ENCODE data around the gene C12orf76.
A peak's percentile ranks its signal among the peaks of the same experiment; 100 is the strongest.
"Not testable (repeated sequence)": the region's sequence is repeated elsewhere in the genome, so short reads cannot be mapped to it uniquely, and the experiment has no call there.

Gene C12orf76, protein sequence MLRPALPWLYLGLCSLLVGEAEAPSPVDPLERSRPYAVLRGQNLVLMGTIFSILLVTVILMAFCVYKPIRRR

GRCh38 chr12:110048242-110049027 is at the start of gene C12orf76:
Gene C12orf76, minus strand, starts transcription at chr12:110048522. Its CDS starts 27 bp downstream, at chr12:110048495.
- peak; percentile 99 for DNase-seq

DNA sequence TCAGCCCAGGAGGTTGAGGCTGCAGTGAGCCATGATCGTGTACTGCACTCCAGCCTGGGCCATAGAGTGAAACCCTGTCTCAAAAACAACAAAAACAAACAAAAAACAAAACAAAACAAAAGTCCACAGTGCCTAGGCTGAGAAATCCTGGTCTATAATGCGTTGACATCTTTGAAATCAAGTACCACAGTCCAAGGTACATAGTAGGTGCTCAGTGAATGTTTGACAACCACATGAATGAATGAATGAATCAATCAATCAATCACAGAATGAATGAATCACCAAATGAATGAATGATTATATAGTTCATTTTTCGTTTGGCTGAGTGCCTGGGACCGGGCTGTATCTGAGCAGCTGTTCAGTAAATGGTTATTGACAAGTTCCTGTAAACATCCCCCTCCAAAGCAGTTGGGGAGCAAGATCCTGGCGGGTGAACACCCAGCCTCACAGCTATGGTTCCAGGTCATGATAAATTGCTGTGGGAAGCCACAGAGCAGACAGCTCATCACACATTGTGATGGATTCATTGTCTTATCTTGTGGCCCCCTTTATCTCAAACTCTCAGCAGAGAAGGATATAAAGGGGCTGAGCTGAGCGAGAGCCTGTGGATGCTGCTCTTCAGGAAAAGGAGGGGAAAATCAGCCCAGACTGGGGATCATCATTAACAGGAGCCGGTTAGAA is 45.4 kb upstream of the C12orf76 start:
- DNase-seq, result no peak

DNA sequence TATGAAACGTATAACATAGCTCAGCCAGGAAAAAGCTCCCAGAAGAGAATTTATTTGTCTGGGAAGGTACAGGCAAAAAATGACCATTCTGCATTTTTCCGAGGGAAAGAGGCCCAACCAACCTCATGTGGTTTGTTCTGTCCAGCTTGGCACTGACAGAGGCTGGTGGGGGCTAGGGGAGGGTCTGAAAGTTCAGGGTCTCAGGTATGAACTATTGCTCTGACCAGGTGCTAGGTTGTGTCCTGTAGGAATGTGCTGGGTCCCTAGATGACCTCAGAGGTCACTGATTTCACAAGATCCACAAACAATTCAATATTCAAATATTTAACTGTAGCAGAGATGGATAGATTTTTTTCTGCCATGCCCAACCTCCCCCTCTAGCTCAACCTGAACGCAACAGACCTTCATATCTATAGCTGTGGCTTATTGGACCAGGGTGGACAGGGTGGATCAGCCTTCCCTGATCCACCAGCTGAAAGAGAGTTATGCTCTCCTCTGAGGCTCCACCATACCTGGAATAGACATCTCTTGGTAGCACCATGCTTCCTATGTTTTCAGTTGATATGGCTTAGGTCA is 42.9 kb upstream of the C12orf76 start:
- DNase-seq, result no peak

DNA sequence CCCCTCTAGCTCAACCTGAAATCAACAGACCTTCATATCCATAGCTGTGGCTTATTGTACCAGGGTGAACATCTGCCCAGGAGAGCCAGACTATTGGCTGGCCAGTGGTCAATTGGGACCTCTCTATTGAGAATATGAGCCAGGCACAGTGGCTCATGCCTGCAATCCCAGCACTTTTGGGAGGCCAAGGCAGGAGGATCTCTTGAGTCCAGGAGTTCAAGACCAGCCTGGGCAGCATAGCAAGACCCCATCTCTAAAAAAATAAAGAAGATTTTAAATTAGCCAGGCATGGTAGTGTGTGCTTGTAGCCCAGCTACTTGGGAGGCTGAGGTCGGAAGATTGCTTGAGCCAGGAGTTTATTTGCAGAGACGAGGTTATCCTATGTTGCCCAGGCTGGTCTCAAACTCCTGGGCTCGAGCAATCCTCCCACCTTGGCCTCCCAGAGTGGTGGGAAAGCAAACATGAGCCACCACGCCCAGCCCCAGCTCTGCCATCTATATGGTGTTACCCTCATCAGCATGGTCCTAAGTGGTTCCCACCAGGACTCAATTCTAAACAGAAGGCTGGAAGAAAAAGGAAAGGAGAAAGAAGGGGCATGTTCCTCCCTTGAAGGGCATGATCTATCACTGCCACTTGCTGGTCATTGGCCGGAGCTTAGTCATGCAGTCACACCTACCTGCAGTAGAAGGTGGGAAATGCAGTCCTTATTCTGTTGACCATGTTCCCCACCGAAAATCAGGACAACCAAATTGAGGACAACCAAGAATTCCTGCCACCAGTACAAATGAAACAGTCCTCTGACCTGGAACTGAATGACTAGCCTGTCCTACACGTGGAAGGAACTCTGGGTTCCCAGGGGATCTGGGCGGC is 42.2 kb upstream of the C12orf76 start:
- no peak for DNase-seq

- peak; percentile 49 to 59 for DNase-seq
Observed at GRCh38 chr12:110088936-110089335, 40.6 kb upstream of the C12orf76 start.

DNA sequence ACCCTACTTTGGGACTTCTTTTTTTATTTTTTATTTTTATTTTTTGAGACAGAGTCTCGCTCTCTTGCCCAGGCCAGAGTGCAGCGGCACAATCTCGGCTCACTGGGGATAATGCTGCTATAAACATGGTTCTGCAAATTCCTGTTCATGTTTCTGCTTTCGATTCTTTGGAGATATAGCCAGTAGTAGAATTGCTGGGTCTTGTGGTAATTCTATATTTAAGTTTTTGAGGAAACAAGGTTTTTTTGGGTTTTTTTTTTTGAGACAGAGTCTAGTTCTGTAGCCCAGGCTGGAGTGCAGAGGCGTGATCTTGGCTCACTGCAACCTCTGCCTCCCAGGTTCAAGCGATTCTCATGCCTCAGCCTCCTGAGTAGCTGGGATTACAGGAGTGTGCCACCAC is 39.9 kb upstream of the C12orf76 start:
- DNase-seq, result peak; percentile 12 to 13

- DNase-seq, result no peak
Observed at GRCh38 chr12:110084314-110085015, 36.1 kb upstream of the C12orf76 start.

- DNase-seq, result no peak
Observed at GRCh38 chr12:110080410-110080809, 32.1 kb upstream of the C12orf76 start.

GRCh38 chr12:110079477-110080400 is 31.4 kb upstream of the C12orf76 start:
- DNase-seq, result peak; percentile 55 to 56

GRCh38 chr12:110077800-110078199 is 29.5 kb upstream of the C12orf76 start:
- DNase-seq, result no peak

DNA sequence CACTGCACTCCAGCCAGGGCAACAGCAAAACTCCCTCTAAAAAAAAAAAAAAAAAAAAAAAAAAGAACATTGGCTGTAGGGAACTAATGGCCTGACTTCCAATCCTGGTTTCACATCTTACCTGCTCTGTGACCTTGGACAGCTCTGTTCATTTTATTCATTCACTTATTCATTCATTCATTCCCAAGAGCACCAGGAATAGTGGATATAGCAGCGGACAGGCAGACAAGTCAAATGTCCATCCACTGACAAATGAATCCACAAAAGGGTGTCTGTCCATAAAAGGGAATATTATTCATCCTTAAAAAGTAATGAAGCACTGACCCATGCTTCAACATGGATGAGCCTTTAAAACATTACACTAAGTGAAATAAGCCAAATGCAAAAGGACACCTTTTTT is 27.6 kb upstream of the C12orf76 start:
- DNase-seq, result no peak

- DNase-seq, result no peak
Observed at GRCh38 chr12:110074089-110074488, 25.8 kb upstream of the C12orf76 start.

DNA sequence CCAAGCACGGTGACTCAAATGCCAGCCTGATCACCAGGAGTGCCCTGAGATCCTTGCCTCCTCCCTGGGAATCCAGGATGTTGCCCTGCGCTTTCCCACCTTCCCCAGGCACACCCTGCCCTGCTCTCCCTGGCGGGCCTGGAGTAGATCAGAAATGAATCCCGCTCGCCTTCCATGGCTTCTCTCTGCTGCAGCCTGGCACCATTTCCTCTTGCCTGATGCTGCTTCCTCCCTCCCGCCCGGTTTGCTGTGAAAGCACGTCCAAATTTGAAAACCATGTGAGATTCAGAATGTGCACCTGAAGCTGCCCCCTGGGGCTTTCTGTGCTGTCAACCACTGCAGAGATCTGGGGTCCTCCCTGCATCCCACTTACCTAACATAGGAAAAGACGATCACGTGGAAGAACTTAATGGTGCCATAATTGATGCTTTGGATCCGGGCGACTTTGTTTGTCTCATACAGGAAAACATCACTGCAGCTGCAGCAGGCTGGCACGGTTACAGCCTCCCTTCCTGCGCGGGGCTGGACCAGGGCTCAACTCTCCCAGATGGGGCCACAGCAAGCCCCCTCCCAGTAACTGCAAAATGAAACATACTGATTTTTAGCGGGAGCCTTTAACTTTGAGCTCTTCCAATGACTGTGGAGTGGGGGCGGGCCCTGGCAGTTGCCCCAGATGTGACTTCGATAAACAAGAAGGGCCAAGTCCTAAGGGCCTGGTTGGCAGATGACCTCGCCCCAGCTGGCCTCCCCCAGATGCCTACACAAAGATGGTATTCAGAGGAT is 24.9 kb upstream of the C12orf76 start:
- DNase-seq, result no peak

DNA sequence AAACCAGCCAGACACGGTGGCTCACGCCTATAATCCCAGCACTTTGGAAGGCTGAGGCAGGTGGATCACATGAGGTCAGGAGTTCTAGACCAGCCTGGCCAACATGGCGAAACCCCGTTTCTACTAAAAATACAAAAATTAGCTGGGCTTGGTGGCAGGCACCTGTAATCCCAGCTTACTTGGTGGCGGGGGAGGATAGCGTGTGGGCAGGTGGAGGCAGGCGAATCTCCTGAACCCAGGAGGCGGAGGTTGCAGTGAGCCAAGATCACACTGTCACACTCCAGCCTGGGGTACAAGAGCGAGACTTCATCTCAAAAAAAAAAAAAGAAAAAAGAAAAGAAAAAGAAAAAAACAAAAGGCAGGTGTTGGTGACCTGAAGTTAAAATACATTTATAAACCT is 24.3 kb upstream of the C12orf76 start:
- not testable (repeated sequence) for DNase-seq

- no peak for DNase-seq
Observed at GRCh38 chr12:110071967-110072366, 23.6 kb upstream of the C12orf76 start.

DNA sequence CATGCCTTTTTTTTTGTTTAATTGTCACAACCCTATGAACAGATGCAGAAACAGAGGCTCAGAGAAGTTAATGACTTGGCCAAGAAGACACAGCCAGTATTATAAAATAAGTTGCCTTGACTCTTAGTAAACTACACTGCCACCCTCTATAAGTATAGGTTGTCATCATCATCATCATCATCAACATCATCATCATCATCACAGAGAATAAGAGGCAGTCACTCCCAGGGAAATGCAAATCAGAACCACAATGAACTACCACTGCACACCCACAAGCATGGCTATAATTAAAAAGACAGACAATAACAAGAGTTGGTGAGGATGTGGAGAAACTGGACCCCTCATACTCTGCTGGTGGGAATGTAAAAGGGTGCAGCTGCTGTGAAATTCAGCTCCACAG is 23.2 kb upstream of the C12orf76 start:
- DNase-seq, result no peak

DNA sequence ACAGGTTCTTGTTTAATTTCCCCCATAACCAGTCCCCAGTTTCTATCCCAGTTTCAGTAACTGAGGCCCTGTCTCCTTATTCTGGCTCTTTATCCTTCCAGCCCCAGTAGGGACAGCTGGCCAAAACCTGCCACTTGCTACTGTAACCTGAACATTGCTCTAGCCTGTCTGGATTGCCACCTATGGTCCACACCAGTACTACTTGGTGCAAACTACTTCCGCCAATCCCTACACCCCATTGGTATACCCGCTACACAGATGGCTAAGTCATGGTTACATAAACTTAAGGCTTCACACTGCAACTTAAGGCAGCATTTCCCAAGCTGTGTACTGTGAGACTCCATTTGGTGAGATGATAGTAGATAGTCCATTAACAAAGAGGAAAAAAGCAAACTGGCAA is 20.3 kb upstream of the C12orf76 start:
- DNase-seq, result no peak

GRCh38 chr12:110068115-110068514 is 19.8 kb upstream of the C12orf76 start:
- not testable (repeated sequence) for DNase-seq

- no peak for DNase-seq
Observed at GRCh38 chr12:110067531-110067930, 19.2 kb upstream of the C12orf76 start.

- DNase-seq, result no peak
Observed at GRCh38 chr12:110065540-110065939, 17.2 kb upstream of the C12orf76 start.

Measured in Kasumi-1 (cell line).